Trophoblast cell (in vitro differentiated cells and primary cell): Measurements from ENCODE around the gene PTH2.
"Not testable (repeated sequence)": the region's sequence is repeated elsewhere in the genome, so short reads cannot be mapped to it uniquely, and the experiment has no call there.

Source experiments
- DNase-seq, 2 donors: peaks; one replicate each; pipeline ENCODE4 v3.0.0-alpha.2; 2016
- H2AFZ ChIP-seq: 2 replicates; pipeline ENCODE4 v1.6.1; 2013; ENCODE audit warnings: low read length, moderate library complexity, mild to moderate bottlenecking; ENCODE audit not compliant: insufficient read depth, poor library complexity
- H2AK5ac ChIP-seq: 2 replicates; pipeline ENCODE4 v1.6.1; 2013; ENCODE audit warnings: mild to moderate bottlenecking, low read length
- H2BK120ac ChIP-seq: 2 replicates; pipeline ENCODE4 v1.6.1; 2013; ENCODE audit warnings: low read length, mild to moderate bottlenecking, moderate library complexity; ENCODE audit not compliant: insufficient read depth, poor library complexity
- H2BK12ac ChIP-seq: 2 replicates; pipeline ENCODE4 v1.6.1; 2013; ENCODE audit warnings: mild to moderate bottlenecking, low read length, moderate library complexity
- H2BK5ac ChIP-seq: 2 replicates; pipeline ENCODE4 v1.6.1; 2013; ENCODE audit warnings: low read length, low read depth, moderate library complexity, mild to moderate bottlenecking; ENCODE audit not compliant: poor library complexity
- H3K14ac ChIP-seq: 2 replicates; pipeline ENCODE4 v1.6.1; 2013; ENCODE audit warnings: mild to moderate bottlenecking, low read length
- H3K18ac ChIP-seq: 2 replicates; pipeline ENCODE4 v1.6.1; 2013; ENCODE audit warnings: mild to moderate bottlenecking, low read length
- H3K23ac ChIP-seq: 2 replicates; pipeline ENCODE4 v1.6.1; 2013; ENCODE audit warnings: low read length
- H3K27ac ChIP-seq: 2 replicates; pipeline ENCODE4 v1.5.1; 2013; ENCODE audit warnings: low read depth, mild to moderate bottlenecking, inconsistent platforms, low read length, moderate library complexity
- H3K27me3 ChIP-seq: 2 replicates; pipeline ENCODE4 v1.6.1; 2013; ENCODE audit warnings: inconsistent platforms, mild to moderate bottlenecking, low read length, moderate library complexity; ENCODE audit not compliant: insufficient read depth
- H3K36me3 ChIP-seq, 2 experiments: 1 replicate in 1 of 2; 2 replicates in 1 of 2; pipeline ENCODE4 v1.6.1; 2013; ENCODE audit warnings: low read length in 2 of 2, mild to moderate bottlenecking in 2 of 2, moderate library complexity in 1 of 2; ENCODE audit not compliant: insufficient read depth in 2 of 2, control insufficient read depth in 1 of 2
- H3K4ac ChIP-seq: 2 replicates; pipeline ENCODE4 v1.6.1; 2013; ENCODE audit warnings: low read depth, mild to moderate bottlenecking, low read length, moderate library complexity
- H3K4me1 ChIP-seq, 2 experiments: 1 replicate in 1 of 2; 2 replicates in 1 of 2; pipeline ENCODE4 v1.6.1; 2013; ENCODE audit warnings: low read length in 2 of 2, mild to moderate bottlenecking in 2 of 2, moderate library complexity in 1 of 2; ENCODE audit not compliant: insufficient read depth in 2 of 2, control insufficient read depth in 1 of 2
- H3K4me2 ChIP-seq: 2 replicates; pipeline ENCODE4 v1.6.1; 2013; ENCODE audit warnings: inconsistent platforms, mild to moderate bottlenecking, low read length, moderate library complexity
- H3K4me3 ChIP-seq: 2 replicates; pipeline ENCODE4 v1.5.1; 2013; ENCODE audit warnings: mild to moderate bottlenecking, low read depth, low read length, inconsistent platforms
- H3K79me1 ChIP-seq: one replicate; pipeline ENCODE4 v1.6.1; 2013; ENCODE audit warnings: low read length
- H3K79me2 ChIP-seq: 2 replicates; pipeline ENCODE4 v1.6.1; 2013; ENCODE audit warnings: low read length, mild to moderate bottlenecking; ENCODE audit not compliant: control insufficient read depth, insufficient read depth, poor library complexity
- H3K9ac ChIP-seq: 2 replicates; pipeline ENCODE4 v1.6.1; 2013; ENCODE audit warnings: mild to moderate bottlenecking, low read length
- H3K9me3 ChIP-seq: 2 replicates; pipeline ENCODE4 v1.6.1; 2013; ENCODE audit warnings: low read depth, mild to moderate bottlenecking, control low read depth, inconsistent platforms, low read length; ENCODE audit not compliant: insufficient read depth
- H4K12ac ChIP-seq: 2 replicates; pipeline ENCODE4 v1.6.1; 2013; ENCODE audit warnings: low read depth, mild to moderate bottlenecking, low read length, moderate library complexity
- H4K8ac ChIP-seq: 2 replicates; pipeline ENCODE4 v1.6.1; 2013; ENCODE audit warnings: low read depth, mild to moderate bottlenecking, low read length, moderate library complexity
- H4K91ac ChIP-seq: one replicate; pipeline ENCODE4 v1.6.1; 2013; ENCODE audit warnings: low read depth, mild to moderate bottlenecking, low read length, moderate library complexity
- WGBS: extraction: QIAGEN DNeasy Blood & Tissue Kit; methylation state at CpG from one replicate; pipeline ENCODE4 v1.1.7; 2013; ENCODE audit warnings: missing lambda C conversion rate; ENCODE audit not compliant: insufficient read length, insufficient coverage; ENCODE audit errors: extremely low coverage; 5-methylcytosine and 5-hydroxymethylcytosine counted together

The PTH2 gene

DNA sequence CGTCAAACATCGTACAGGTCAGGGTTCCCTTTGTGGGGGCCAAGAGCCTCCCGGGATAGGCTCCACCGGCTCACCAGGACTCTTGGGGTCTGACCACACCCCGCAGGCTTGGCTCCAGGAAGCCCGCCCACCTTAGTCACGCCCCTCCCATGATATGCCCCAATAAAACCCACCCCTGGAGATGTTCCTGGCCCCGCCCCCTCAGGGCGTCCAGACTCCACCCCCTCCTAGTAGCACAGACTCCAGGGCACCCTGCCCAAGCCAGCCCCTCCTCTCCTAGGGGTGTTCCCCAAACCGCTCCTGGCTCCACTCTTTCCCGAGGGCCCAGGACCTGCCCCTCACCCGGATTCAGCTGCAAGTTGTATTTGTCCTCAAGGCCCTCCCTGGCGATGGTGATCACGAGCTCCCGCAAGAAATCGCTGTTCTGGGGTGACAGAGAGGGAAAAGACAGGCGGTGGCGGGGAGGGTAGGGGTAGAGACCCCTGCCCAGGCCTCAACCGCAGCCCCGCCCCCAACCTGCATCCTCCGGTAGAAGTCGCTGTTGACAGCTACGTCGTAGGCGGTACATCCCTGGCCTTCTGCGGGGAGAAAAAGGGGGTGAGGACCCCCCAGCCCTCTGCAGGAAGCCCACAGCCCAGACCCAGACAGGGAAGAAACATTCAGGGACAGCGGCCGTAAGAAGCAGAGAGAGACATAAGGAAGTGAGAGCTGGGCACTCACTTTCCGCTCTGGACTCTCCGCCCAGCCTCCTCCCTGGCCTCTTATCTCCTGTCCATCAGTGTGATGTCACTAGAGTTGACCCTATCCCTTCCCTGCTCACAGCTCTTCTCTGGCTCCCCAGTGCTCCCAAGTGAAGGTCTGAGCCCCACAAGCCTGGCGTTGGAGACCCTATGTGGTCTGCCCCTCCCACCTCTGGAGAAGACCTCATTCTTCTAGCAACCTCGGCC, 24.5 kb upstream of the PTH2 start:
- no peak overlapping the region for H3K23ac ChIP-seq
- peaks cover 9% of the 10 kb centered on the region for H3K79me1 ChIP-seq
- H4K91ac ChIP-seq, result no peak overlapping the region
- no peaks in the 10 kb centered on the region for H3K4me1 ChIP-seq
- WGBS, result no CpG with 5 or more reads among the region's 32 CpGs
- no peak overlapping the region for H3K18ac ChIP-seq
- H2BK12ac ChIP-seq, result no peak overlapping the region
- H3K27me3 ChIP-seq, result no peaks in the 10 kb centered on the region
- H4K8ac ChIP-seq, result peak overlapping the region; percentile 18
- no peak overlapping the region for H2BK5ac ChIP-seq
- no peak overlapping the region for H4K12ac ChIP-seq
- H3K9ac ChIP-seq, result no peak overlapping the region
- no peak overlapping the region for H2AK5ac ChIP-seq
- no peak for DNase-seq
- peaks cover 27 to 29% of the 10 kb centered on the region in 2 experiments for H3K36me3 ChIP-seq
- no peaks in the 10 kb centered on the region for H3K9me3 ChIP-seq
- no peak overlapping the region for H2BK120ac ChIP-seq
- H3K4me2 ChIP-seq, result no peak overlapping the region
- H3K14ac ChIP-seq, result no peak overlapping the region
- no peak overlapping the region for H3K4me3 ChIP-seq
- H2AFZ ChIP-seq, result no peak overlapping the region
- H3K27ac ChIP-seq, result no peak overlapping the region
- peaks cover 6% of the 10 kb centered on the region for H3K79me2 ChIP-seq
- H3K4ac ChIP-seq, result no peak overlapping the region

DNA sequence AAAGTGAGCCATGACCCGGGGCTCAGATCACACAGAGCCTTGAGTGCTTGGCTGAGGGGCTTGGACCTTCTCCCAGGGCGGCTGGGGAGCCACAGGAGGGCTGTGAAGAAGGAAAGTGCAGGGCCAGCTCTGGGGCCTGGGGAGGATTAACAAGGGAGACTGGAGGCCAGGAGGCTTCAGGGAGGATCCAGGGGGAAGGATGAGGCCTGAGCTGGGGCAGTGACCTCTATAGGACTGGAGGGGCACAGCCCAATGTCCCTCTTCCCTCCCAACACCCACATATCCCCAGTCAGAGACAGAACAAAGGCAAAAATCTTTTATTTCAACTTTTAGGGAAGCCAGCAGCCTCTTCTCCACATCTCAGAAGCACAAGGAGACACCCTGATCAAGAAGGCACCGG, 22.8 kb upstream of the PTH2 start:
- H3K36me3 ChIP-seq, result peaks cover 27 to 29% of the 10 kb centered on the region in 2 experiments
- no peak overlapping the region for H3K27ac ChIP-seq
- H3K4me2 ChIP-seq, result no peak overlapping the region
- H3K9me3 ChIP-seq, result peaks cover 2% of the 10 kb centered on the region
- H4K8ac ChIP-seq, result no peak overlapping the region
- H2AK5ac ChIP-seq, result no peak overlapping the region
- no peak overlapping the region for H4K12ac ChIP-seq
- no peak overlapping the region for H3K4me3 ChIP-seq
- no peak for DNase-seq
- no peak overlapping the region for H3K4ac ChIP-seq
- WGBS, result no CpG with 5 or more reads among the region's 3 CpGs
- no peak overlapping the region for H3K9ac ChIP-seq
- no peak overlapping the region for H2BK5ac ChIP-seq
- H3K23ac ChIP-seq, result no peak overlapping the region
- no peak overlapping the region for H2AFZ ChIP-seq
- H3K27me3 ChIP-seq, result peaks cover 15% of the 10 kb centered on the region
- H3K14ac ChIP-seq, result no peak overlapping the region
- H3K4me1 ChIP-seq, result no peaks in the 10 kb centered on the region
- no peak overlapping the region for H4K91ac ChIP-seq
- H3K79me2 ChIP-seq, result peaks cover 3% of the 10 kb centered on the region
- H2BK12ac ChIP-seq, result no peak overlapping the region
- H3K18ac ChIP-seq, result no peak overlapping the region
- no peak overlapping the region for H2BK120ac ChIP-seq
- peaks cover 5% of the 10 kb centered on the region for H3K79me1 ChIP-seq

DNA sequence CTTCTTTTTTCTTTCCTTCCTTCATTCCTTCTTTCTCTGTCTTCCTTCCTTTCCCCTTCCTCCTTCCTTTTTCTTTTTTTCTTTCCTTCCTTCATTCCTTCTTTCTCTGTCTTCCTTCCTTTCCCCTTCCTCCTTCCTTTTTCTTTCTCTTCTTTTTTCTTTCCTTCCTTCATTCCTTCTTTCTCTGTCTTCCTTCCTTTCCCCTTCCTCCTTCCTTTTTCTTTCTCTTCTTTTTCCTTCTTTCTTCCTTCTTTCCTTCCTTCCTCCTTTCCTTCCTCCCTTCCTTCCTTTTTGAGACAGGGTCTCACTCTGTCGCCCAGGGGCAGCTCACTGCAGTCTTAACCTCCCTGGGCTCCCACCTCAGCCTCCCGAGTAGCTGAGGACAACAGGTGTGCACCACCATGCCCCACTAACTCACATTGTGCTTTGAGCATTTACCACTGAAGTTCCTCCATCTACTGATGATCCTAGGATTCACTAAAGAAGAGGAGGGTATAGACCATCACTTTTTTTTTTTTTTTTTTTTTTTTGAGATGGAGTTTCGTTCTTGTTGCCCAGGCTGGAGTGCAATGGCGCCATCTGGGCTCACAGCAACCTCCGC, 21.0 kb upstream of the PTH2 start:
- H3K79me2 ChIP-seq, H3K9me3 ChIP-seq, H3K79me1 ChIP-seq, H2AFZ ChIP-seq, H2BK12ac ChIP-seq, DNase-seq, H3K23ac ChIP-seq, H2BK5ac ChIP-seq, H3K4me2 ChIP-seq, H3K4me3 ChIP-seq, H4K91ac ChIP-seq, H3K27ac ChIP-seq, H2AK5ac ChIP-seq, H3K9ac ChIP-seq, H3K4me1 ChIP-seq, H3K14ac ChIP-seq, H3K18ac ChIP-seq, H2BK120ac ChIP-seq, H4K12ac ChIP-seq, H3K4ac ChIP-seq: not testable (repeated sequence)
- no CpG with 5 or more reads among the region's 5 CpGs for WGBS
- H3K36me3 ChIP-seq, result peaks cover 19 to 24% of the 10 kb centered on the region in 2 experiments
- peaks cover 31% of the 10 kb centered on the region for H3K27me3 ChIP-seq
- H4K8ac ChIP-seq, result peak overlapping the region; percentile 10

DNA sequence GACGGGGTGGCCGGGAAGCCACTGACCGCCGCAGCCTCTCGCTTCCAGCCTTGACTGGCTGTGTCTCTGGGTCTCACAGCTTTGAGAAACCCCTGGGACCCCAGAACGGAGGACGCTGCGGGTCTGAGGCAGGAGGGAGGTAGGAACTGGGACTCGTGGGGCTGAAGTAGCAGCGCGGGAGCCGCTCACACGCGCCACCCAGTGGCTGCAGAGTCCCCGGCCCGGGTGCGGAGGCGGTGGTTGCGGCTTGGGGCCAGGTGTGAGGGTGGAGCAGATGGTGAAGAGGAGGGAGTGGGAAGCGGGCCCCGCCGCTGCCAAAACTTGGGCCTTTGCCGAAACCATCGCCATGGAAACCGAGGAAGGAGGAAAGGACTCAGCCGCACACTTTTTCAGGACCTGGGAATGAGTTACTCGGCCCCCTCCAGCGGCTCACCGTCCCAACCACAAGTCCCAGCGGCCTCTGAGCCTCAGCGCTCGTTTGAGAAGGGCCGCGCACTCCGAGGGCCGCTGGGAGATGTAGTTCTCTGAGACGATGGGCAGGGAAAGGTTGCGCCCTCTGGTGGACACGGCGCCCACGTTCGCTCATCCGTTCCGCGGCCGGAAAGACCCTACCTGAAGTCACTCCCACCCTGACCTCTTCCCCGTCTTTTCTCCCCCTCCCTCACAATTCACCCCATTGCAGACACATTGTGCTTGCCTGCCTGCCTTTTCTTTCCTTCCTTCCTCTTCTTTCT, 20.3 kb upstream of the PTH2 start:
- H3K9ac ChIP-seq, result peak overlapping the region; percentile 57
- peak overlapping the region; percentile 75 for H3K4me3 ChIP-seq
- peaks cover 5% of the 10 kb centered on the region for H3K9me3 ChIP-seq
- peak overlapping the region; percentile 8 for H4K8ac ChIP-seq
- H4K12ac ChIP-seq, result peak overlapping the region; percentile 38
- H4K91ac ChIP-seq, result peak overlapping the region; percentile 49
- H2BK5ac ChIP-seq, result no peak overlapping the region
- H3K79me1 ChIP-seq, result peaks cover 5% of the 10 kb centered on the region
- H3K4me1 ChIP-seq, result no peaks in the 10 kb centered on the region
- H2AFZ ChIP-seq, result peak overlapping the region; percentile 35
- no peak overlapping the region for H2BK12ac ChIP-seq
- H3K4ac ChIP-seq, result no peak overlapping the region
- H3K27ac ChIP-seq, result no peak overlapping the region
- peaks cover 17 to 21% of the 10 kb centered on the region in 2 experiments for H3K36me3 ChIP-seq
- no peak overlapping the region for H2AK5ac ChIP-seq
- H3K27me3 ChIP-seq, result peaks cover 37% of the 10 kb centered on the region
- WGBS, result no CpG with 5 or more reads among the region's 47 CpGs
- peak overlapping the region; percentile 3 for H3K18ac ChIP-seq
- H3K4me2 ChIP-seq, result peak overlapping the region; percentile 94
- H3K79me2 ChIP-seq, result peaks cover 3% of the 10 kb centered on the region
- peak overlapping the region; percentile 7 for H2BK120ac ChIP-seq
- no peak overlapping the region for H3K23ac ChIP-seq
- peak overlapping the region; percentile 33 for H3K14ac ChIP-seq
- DNase-seq, result peak; percentile 93 to 96
